ENCODE data around the gene ABHD16A.

The ABHD16A gene

DNA sequence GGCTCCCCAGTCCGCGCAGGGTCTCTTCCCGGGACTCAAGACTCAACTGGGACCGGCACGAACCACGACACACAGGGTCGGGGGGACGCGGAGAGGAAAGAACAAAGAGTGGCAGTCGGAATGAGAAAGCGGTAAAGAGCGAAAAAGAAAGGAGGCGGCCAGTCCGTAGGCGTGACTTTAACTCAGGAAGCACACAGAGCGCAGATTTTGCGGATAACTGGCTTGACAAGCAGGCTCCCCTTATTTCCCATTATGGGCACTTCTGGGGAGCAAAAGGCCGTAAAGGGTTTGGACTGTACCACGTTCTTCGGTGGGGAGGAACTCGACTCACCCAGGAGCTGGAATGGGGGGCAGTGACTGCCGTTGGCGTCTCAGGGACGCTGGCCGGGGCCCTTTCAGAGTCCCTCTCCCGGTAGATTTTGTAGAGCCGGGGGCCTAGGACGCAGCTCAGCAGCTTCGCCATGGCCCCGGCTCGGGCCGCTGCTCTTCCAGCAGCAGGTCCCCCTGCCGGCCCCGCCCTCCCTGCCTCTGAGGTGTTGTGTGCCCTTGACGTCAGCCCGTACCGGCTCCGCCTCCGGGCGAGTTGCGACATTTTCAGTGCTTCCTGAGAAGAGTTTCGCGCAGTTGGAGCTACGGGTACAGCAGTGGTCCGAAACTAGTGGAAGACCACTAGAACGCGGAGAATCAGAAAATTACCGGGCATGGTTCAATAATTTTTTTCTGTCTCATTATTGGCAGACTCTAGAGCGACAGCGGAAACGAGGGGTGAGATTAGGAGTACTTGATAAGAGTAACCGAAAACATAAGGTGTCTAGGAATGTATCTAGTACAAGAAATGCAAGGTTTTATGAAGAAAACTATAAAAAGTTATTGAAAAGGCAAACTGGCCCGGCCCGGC is at the start of gene ABHD16A:
Gene ABHD16A (minus strand): TSS at position 506 of the 898 bp plus-strand sequence. CDS start 43 bp downstream, at position 463.
- peak; percentile 99 for DNase-seq (ENCODE audit: low spot score)

DNA sequence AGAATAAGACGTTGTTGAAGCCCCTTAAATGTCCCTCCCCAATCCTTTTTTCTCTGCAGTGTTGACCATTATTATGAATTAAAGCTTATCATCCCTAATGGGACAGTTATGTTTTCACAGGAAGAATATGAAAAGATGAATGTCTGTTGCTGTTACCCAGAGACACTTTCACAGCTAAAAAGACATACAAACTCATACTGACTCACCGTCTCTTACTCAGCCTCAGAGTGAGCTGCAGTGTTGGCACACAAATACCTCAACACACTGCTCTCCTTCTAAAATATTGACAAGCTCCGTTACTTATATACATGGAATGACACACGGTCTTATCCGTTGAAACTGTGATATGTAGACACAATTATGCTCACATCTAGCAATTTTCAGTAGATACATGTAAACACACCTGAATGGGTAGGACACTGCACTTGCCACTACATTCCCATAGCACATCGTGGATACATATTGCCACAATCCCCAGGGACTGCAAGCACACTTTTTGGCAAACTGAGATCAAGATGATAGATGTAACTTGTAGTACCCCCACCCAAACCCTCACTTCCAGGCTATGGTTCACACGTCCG is 49.7 kb upstream of the ABHD16A start:
- DNase-seq (ENCODE audit: low spot score), result peak; percentile 79

DNA sequence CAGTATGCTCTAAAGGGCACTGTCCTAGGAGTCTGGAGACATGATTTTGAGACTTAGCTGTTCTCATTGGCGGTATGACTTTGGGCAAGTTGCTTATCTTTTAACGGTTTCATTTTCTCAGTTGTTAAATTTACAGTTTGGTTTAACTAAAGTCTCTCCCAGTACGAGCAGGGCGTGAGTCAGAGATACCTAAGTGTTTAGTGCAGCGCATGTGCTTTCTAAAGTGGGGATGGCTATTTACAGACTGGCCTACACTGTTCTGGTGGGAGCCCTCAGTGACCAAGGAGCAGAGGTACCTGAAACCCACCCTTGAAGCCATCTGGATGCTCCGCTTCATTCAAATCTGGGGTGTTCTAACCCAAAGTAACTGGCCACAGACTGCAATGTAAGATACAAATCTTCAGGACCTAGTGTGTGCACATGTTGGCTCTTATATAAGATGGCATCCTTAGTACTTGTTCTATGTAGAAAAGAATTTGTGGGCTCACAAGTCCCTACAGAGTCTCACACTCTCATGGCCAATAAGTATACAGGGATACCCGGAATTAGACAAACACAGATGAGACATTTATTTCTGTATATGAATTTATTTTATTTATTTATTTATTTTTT is 47.4 kb upstream of the ABHD16A start:
- no peak for DNase-seq (ENCODE audit: low spot score)

DNA sequence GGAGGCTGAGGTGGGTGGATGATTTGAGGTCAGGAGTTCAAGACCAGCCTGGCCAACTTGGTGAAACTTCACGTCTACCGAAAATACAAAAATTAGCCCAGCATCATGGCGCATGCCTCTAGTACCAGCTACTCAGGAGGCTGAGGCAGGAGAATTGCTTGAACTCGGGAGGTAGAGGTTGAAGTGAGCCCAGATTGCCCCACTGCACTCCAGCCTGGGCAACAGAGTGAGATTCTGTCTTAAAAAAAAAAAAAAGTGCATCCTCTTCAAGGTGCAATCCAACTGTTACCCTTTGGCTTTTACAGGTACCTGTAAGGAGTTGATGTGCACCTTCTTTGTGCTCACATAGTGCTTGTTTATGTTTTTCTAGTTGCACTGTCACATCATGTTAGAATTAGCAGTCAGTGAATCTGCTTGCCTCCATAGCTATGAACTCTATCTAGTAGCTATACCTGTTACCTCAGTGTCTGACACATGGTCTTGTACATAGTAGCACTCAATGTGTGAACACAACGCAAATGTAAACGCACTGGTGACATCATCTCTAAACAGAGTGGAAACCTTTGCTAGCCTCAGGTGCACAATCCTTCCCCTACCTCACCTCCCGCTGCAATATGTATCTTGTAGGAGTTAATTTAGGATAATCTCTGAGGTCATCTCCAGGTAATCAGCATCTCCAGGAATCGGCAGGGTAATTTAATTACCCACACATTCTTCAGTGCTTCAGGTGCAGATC is 46.3 kb upstream of the ABHD16A start:
- DNase-seq (ENCODE audit: low spot score), result no peak

DNA sequence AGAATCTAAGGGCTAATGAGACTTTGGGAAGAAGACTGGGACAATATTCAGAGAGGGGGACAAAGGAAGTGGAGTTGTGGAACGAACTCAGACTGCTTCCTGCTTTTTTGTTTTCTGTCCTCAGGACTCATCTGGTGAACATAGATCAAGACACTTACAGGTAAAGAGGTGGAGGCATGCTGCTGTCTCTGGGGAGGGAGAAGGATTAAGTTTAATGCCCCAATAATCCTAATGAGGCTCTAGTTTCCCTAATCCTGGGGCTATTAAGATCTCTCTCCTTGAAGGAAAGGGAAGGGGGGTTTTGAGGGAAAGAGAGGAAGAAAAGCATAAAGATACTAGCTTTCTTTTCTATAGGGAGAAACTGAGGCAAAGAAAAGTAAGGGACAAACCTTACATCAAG is 41.3 kb upstream of the ABHD16A start:
- DNase-seq (ENCODE audit: low spot score), result no peak

DNA sequence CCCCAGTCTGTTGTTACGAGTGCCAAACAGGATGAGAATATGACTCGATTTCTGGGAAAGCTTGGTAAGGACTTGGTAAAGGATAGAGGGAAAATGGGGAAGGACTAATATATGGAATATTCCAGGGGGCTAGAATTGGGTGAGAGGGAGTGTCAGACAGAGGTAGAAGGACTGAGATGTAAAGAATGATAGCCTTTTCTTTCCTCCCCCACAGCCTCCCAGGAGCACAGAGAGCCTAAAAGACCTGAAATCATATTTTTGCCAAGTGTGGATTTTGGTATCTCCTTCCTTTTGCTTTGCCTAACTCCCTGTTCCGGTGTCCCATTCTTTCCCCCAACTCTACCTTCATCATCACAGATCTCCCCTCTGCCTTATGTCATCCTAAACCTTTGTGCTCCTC is 39.8 kb upstream of the ABHD16A start:
- no peak for DNase-seq (ENCODE audit: low spot score)

DNA sequence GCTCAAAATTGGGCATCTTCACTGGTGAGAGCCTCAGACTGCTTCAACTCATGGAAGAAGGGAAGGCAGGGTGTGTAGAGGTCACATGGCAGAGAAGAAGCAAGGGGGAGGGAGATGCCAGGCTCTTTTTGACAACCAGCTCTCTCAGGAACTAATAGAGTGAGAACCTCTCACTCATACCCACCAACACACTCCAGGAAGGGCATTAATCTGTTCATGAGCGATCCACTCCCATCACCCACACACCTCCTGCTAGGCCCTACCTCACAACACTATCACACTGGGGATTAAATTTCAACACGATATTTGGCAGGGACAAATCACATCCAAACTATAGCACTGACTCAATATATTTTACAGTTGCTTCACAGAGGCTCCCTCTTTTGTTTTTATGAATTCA is 38.7 kb upstream of the ABHD16A start:
- no peak for DNase-seq (ENCODE audit: low spot score)

DNA sequence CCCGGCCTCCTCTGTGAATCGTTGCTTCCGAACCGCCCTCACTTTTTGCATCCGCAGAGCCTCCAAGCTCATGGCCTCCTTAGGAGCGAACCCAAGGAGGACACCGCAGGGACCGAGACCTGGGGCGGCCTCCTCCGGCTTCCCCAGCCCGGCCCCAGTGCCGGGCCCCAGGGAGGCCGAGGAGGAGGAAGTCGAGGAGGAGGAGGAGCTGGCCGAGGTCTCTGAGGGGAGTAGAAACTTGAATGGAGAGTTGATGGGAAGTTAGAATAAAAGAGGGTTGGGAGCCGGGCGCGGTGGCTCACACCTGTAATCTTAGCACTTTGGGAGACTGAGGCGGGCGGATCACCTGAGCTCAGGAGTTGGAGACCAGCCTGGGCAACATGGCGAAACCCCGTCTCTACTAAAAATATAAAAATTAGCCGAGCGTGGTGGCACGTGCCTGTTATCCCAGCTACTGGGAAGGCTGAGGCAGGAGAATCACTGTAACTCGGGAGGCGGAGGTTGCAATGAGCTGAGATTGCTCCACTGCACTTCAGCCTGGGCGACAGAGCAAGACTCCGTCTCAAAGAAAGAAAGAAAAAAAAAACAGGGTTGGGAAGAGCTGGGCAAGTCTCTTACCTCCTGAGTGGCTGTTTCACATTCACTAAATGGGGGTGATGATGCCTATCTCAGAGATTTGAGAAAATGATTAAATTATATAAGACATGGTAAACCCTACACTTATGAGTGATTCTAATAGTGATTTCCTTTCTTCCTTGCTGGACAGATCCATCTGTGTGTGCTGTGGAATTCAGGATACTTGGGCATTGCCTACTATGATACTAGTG is 37.5 kb upstream of the ABHD16A start:
- peak; percentile 56 for DNase-seq (ENCODE audit: low spot score)

DNA sequence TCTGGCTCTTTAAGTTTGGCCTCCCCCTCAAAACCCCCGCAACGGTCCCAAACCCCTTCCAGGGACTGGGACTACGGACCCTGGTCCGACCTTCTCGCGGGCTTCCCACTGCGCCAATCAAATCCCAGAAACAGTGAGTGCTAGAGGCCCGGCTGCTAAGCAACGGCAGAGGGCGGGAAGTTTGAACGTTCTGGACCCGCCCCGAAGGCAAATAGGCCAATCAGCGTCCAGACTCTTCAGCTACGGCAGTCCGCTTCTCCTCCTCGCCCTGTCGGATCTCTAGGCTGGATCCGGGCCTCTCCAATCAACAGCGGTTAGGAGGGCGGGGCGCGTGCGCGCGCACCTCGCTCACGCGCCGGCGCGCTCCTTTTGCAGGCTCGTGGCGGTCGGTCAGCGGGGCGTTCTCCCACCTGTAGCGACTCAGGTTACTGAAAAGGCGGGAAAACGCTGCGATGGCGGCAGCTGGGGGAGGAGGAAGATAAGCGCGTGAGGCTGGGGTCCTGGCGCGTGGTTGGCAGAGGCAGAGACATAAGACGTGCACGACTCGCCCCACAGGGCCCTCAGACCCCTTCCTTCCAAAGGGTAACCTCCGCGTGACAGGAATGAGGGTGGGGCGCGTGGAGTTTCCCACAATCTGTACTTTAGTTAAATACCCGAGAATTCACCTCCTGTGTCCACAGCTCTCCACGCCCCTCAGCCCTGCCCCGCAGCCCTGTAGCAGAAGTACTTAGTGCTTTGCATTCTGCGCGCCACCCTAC is 36.7 kb upstream of the ABHD16A start, which contains the start of gene MSH5:
Gene MSH5 (plus strand): TSS at position 367 of the 758 bp plus-strand sequence. CDS start 462 bp downstream, outside the sequence.
- peak; percentile 98 for DNase-seq (ENCODE audit: low spot score)

DNA sequence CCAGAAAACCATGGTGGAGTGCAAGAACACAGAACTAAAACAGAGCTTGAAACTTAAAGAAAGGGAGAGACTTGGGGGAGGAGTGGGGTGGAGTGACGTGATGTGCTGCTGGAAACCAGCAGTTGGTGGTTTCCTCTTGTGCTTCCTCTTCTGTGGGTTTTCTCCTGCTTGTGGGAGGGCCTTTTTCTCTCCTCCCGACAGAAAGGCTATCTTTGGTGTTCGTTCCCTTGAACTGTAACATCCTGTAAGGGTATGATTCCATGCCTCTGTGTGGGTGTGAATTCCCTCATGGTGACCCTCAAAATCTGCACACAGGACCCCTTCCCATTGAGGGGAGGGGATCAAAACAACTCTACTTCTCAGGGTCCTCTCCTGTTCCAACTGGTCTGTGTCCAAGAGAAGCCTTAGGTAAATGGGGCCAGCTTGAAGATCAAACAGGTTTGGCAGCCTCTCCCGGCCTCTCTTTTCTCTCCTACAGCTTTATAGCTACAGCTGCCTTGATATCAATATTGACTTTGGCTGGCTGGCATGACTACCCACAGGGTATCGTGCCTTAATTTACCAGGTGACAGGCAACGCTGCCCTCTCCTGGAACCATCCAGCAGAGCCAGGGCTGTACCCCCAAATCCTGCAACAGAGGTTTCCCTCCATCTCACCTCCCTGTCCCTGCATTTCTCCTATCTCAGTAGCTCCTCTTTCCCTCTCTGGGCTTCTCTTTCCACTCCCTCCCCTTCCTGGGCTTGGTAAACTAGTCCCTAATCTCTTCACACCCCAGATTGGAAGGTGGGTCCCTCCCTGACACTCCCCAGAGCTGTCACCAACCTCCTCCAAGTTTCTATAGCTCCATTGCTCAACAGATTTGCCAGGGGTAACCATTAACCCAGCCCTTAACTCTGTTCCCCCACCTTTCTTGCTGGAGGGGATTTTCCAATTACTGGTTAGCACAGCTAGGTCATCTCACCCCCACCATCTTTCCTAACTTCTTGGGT is 35.2 kb upstream of the ABHD16A start:
- DNase-seq (ENCODE audit: low spot score), result peak; percentile 86

DNA sequence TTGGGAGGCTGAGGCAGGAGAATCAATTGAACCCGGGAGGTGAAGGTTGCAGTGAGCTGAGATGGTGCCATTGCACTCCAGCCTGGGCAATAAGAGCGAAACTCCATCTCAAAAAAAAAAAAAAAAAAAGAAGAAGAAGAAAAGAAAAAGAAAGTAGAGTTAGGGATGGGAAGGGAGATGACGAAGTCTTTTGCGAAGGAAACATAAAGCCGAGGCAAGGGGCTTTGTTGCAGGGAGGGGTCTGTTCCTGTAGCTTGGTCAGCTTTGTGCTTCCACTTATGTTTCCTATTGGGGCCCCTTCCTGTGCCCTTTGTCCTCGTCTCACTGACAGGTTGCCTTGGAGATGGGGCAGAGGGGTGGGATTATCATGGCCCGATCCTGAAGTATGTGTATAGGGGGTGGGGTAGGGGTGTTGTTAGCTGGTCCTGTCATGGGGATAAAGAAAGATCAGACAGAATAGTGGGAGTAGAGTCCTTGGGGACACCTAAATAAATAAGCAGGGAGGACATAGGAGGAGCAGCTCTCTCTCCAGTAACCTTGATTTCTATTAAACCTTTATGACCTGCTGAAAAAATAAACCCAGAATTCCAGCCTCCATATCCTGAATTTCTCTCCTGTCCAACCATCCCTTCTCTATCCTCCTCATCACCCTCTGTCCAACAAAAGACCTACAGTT is 34.3 kb upstream of the ABHD16A start:
- DNase-seq (ENCODE audit: low spot score), result no peak

DNA sequence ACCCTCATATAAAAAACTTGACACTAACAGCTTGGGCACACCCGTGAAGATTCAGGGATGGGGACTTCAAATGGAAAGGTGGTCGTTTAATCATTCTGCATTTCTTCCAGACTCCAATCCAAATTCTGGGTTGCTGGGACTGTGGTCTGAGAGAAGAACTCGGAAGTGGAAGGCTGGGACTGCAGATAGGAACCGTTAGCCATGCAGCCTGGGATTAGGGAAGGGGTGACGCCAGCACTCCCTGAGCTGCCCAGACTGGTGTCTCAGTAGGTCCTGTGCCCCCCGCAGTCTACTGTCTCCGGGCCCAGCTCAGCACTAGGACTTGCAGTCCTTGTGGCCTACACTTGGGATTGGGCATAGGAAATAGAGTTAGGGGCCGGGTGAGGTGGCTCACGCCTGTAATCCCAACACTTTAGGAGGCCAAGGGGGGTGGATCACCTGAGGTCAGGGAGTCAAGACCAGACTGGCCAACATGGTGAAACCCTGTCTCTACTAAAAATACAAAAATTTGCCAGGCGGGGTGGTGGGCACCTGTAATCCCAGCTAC is 33.7 kb upstream of the ABHD16A start:
- DNase-seq (ENCODE audit: low spot score), result no peak

DNA sequence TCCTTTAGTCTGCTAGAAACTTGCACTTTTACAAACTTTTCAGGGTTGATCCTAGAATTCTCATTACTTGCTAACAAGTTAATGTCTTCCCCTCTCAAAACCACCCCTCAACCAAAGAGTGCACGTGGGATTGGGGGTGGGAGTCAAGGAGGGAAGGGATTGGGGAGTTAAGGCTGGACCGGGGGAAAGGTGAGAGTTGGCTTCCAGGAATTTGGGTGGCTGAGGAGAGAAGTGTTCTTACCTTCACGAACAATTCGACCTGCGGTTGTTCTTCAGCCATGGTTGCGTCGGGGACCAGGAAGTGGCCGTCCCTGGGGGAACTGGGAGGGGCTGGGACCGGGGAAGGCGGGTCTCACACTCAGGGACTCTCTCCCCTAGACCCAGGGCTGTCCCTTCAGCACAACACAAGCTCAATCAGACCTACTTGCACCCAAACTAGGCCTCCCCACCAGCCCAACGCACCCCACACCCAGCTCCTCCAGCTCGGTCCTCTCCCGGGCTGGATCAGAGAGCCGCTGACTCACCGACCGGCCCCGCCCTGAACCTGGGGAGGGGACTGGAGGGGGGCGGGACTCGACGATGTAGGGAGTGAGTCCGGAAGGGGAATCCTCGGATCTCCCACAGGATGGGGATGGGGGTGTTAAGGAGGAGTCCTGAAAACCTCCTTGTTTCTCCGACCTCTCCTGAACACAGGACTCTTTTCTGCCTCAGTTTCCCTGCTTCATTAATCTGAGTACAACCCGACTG is 33.1 kb upstream of the ABHD16A start, which contains the start of gene CLIC1:
Gene CLIC1 (minus strand): TSS at position 510 of the 747 bp plus-strand sequence. CDS start 230 bp downstream, at position 280.
- DNase-seq (ENCODE audit: low spot score), result peak; percentile 93

DNA sequence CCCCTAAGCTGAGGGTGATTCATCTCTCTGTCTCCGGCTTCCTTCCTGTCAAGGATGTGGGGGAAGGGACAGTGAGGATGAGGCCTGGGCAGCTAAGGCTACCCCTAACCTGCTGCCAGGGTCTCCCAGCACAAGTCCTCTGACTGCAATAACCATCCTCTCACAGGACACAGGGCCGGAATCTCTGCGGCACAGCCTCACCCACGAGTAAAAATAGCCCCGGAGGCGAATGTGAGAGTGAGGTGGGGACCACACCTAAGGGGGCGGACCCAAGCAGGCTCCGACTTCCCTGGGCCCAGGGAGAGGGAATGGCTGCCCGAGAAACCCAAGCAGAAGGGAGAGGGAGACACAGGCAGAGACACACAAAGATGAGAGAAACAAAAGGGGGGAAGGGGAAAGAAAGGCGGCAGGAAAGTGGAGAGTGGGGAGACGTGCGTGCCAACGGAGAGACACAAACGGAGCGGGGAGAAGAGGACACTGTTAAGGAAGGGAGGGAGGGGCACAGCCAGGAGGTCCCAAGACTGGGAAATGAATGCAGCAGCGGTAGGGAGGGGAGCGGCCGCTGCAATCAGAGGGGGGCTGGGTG is 31.8 kb upstream of the ABHD16A start:
- peak; percentile 81 for DNase-seq (ENCODE audit: low spot score)

DNA sequence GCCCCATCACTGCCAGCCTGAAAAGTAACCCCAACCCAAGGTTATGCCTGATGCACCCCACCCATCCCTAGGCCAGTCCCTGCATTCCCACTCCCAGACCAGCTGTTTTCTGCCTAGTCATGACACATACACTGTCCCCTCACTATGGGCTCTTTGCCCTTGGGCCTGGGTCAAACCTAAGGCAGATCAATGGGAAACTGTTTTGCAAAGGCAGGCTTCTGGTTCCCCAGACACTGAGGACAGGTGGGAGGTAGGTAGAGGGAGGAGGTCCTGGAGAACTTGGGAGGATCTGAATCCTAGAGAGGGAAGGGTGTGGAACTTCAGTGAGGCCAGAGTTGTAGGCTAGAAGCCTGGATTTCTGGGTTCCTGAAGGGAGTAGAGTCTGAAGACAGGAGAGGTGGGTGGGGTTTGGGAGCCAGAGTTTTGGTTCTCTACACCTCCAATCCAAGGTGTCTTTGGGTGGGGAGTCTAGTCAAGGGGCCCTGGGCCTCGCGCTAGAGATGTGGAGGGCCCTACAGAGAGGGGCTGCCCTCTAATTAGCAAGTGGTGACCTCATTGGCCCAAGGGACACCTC is 31.2 kb upstream of the ABHD16A start:
- no peak for DNase-seq (ENCODE audit: low spot score)

DNA sequence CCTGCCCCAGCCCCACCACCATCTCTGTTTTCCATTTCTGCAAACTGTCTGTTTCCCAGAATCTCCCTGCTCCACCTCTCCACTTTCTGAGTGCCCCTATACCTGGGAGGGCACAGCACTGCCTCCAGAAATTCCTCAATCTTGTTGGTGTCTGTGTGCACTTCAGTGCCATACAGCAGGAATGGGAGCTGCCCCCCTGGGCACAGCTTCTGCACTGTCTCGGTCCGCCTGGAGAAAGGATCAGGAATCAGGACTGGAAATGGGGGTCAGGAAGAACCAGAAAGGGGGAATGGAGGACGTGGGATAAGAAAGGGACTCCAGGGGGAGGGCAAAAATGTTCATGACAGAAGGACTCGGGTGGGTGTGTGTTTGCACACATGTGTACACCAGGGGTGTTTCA is 30.6 kb upstream of the ABHD16A start:
- no peak for DNase-seq (ENCODE audit: low spot score)

DNA sequence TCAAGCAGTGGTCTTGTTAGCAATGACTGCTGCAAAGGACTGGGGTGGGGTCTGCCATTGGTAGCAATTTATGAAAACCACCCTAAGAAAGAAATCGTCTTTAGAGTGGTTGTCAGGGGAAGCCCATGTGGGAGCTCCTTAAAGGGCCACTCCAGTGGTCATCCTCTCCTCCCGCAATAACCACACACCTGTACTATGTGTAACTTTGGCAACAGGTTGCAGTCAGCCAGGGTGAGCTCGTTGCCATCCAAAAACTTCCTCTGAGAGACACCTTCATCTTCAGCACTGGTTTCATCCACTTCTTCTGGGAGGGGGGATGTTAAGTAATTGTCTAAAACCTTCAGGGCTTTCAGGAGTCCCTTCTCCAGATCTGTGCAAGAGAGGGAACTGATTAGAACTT is 28.9 kb upstream of the ABHD16A start:
- no peak for DNase-seq (ENCODE audit: low spot score)
